HG03439 (cell line): ENCODE measurements around the gene GALNT15.

Experiments
- ATAC-seq: cut with Tn5 transposase; IDR thresholded peaks from one replicate; pipeline ENCODE4 v1.9.1; 2021; ENCODE audit warnings: mild to moderate bottlenecking, moderate library complexity; ENCODE audit not compliant: unreplicated experiment

Gene GALNT15, protein sequence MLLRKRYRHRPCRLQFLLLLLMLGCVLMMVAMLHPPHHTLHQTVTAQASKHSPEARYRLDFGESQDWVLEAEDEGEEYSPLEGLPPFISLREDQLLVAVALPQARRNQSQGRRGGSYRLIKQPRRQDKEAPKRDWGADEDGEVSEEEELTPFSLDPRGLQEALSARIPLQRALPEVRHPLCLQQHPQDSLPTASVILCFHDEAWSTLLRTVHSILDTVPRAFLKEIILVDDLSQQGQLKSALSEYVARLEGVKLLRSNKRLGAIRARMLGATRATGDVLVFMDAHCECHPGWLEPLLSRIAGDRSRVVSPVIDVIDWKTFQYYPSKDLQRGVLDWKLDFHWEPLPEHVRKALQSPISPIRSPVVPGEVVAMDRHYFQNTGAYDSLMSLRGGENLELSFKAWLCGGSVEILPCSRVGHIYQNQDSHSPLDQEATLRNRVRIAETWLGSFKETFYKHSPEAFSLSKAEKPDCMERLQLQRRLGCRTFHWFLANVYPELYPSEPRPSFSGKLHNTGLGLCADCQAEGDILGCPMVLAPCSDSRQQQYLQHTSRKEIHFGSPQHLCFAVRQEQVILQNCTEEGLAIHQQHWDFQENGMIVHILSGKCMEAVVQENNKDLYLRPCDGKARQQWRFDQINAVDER

DNA sequence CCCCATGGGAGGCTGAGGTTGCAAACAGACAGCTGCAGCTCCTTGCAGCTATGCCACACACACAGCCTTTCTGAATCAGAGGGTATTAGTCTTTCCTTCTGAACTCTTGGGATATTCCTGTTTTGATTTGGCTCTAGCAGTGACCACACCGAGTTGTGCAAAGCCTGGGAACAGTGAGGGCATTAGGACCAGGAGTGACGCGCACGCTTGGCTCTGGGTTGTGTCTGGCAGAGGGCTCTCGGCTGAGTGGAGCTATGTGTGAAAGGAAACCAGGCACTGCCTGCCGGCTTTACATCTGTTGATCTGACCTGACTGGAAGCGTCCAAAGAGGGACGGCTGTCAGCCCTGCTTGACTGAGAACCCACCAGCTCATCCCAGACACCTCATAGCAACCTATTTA lies at the start of gene GALNT15:
TSS of gene GALNT15 (plus strand) at position 292 of the 400 bp plus-strand sequence. CDS start 472 bp downstream, outside the sequence.
- no peak for ATAC-seq

DNA sequence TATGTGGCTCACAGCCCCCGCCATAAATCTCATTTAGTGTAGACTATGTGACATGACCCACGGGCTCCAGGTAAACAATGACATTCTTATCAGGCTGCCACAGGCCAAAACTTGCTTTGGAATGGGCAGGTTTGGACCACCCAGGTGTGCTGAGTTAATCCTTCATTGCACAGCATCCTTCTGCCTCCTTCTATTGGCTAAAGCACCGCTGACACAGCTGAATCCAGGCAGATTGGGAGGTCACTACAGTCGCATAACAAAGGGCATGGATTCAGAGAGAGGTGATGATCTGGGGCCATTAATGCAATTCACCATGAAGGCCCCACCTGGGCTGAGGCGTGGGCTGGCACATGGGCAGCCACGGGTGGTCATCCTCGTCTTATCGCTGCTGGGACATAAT lies 47.8 kb upstream of the GALNT15 start:
- ATAC-seq: no peak

GRCh38 chr3:16127249-16127648 lies 47.2 kb upstream of the GALNT15 start:
- ATAC-seq: no peak

- no peak for ATAC-seq
These were observed 44.4 kb upstream of the GALNT15 start for GRCh38 chr3:16130066-16130465.

GRCh38 chr3:16132190-16132589 lies 42.3 kb upstream of the GALNT15 start:
- ATAC-seq: no peak

- no peak for ATAC-seq
These were observed 41.6 kb upstream of the GALNT15 start for GRCh38 chr3:16132928-16133327.

GRCh38 chr3:16134173-16134928 lies 40.1 kb upstream of the GALNT15 start:
- ATAC-seq: no peak

- ATAC-seq: no peak
These were observed 38.4 kb upstream of the GALNT15 start for GRCh38 chr3:16136055-16136454.

- ATAC-seq: no peak
These were observed 37.4 kb upstream of the GALNT15 start for GRCh38 chr3:16137044-16137443.

DNA sequence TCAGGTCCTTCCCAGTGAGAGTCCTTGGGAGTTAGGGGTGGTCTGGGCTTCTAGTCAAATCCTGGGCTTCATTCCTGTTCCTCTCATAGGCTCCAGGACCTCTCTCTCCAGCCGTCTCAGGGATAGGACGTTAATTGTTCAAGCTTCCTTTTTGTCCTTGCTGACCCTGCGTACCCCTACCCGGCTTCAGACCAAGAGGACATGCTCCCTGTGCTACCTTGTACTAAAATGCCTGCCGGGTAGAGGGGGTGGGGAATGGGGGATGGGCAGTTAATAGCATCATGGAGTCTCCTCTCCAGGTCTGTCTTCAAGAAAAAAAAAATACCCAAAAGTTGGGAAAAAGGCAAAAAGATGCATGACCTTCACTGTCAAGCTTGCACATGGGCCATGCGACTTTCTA lies 36.5 kb upstream of the GALNT15 start:
- ATAC-seq: no peak

GRCh38 chr3:16140116-16140893 lies 34.2 kb upstream of the GALNT15 start:
- ATAC-seq: no peak

- ATAC-seq: no peak
These were observed 33.6 kb upstream of the GALNT15 start for GRCh38 chr3:16140894-16141285.

- no peak for ATAC-seq
These were observed 32.0 kb upstream of the GALNT15 start for GRCh38 chr3:16142350-16143025.

DNA sequence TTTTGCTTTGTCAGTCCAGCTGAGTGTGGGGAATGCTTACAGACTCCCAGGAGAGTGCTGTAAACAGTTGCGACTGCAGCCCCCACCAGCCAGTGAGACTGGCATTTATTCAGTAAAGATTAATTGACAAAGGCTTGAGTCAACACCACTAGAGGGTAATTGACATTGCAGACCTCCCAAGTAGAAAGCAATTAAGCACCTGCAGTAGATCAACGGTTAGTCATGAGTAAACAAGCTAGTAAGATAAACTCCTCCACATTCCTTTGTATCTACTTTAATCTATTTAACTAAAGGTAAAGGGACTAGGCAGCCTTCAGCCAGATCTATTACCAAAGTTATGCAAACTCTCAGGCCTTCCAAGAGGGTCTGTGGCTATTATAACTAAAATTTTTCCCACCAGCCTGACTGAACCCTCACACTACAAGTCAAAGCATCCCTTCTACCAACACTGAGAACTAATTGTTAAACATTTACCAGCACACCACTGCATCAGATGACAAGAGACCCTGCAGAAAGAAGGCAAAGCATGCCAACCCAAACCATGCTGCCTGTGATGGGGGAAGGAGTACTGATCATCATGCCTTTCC lies 30.5 kb upstream of the GALNT15 start:
- ATAC-seq: no peak

GRCh38 chr3:16145176-16145575 lies 29.3 kb upstream of the GALNT15 start:
- no peak for ATAC-seq

GRCh38 chr3:16146015-16146730 lies 28.3 kb upstream of the GALNT15 start:
- ATAC-seq: peak; percentile 58

GRCh38 chr3:16147220-16147994 lies 27.1 kb upstream of the GALNT15 start:
- no peak for ATAC-seq

- ATAC-seq: no peak
These were observed 26.3 kb upstream of the GALNT15 start for GRCh38 chr3:16148213-16148612.

- ATAC-seq: no peak
These were observed 25.7 kb upstream of the GALNT15 start for GRCh38 chr3:16148783-16149182.
